ENCODE measurements around the gene CSKMT. TPM values are rescaled to one million over a fixed set of nuclear protein-coding genes. Genes with fewer than 3 reads are reported as not detected.

Gene CSKMT
- total RNA-seq, 2 donors from 2014 or later, result 29.9 to 39.4 TPM

DNA sequence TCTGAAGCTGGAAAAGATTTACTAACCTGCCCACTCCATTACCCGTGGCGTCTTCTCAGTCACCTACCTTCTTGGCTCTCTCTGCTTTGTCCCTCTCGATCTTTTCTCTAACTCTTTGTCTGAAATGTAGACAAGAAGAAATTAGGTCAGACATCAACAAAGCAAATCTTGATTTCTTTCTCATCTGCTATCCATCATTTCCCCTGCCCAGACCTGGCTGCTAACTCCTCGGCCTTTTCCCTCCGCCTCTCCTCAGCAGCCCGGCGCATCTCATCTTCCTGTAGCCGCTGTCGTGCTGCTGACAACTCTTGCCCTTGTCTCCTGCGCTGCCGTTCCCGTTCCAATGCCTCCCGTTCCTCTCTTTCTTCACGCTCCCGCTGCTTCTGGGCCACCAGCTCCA lies 12.6 kb downstream of the CSKMT start:
- WGBS, 2 experiments (ENCODE audit: insufficient coverage in 1 of 2, insufficient read length in 1 of 2), result 90 to 92% methylated on average over 15 of the region's 15 CpGs
- H3K9ac ChIP-seq (ENCODE audit: extremely low read depth, low read length, poor library complexity, severe bottlenecking), result no peak overlapping the region
- no peaks in the 10 kb centered on the region for H3K27me3 Mint-ChIP-seq (ENCODE audit: insufficient read depth)
- no peaks in the 10 kb centered on the region for H3K27me3 ChIP-seq (ENCODE audit: control insufficient read depth, insufficient read depth, low read length, poor library complexity, severe bottlenecking)
- H3K36me3 ChIP-seq (ENCODE audit: control insufficient read depth, insufficient read depth, low read length), result peaks cover 40% of the 10 kb centered on the region
- H3K27ac Mint-ChIP-seq, result peak overlapping the region; percentile 79
- H3K9me3 Mint-ChIP-seq, result no peaks in the 10 kb centered on the region
- H3K4me3 Mint-ChIP-seq, result peak overlapping the region; percentile 84
- peaks cover 19% of the 10 kb centered on the region for H3K4me1 Mint-ChIP-seq
- no peaks in the 10 kb centered on the region for H3K9me3 ChIP-seq (ENCODE audit: control insufficient read depth, low read length)
- peak overlapping the region; percentile 94 for H3K4me3 ChIP-seq (ENCODE audit: low read length)
- DNase-seq, result no peak
- TF ChIP-seq, protein P1, sequence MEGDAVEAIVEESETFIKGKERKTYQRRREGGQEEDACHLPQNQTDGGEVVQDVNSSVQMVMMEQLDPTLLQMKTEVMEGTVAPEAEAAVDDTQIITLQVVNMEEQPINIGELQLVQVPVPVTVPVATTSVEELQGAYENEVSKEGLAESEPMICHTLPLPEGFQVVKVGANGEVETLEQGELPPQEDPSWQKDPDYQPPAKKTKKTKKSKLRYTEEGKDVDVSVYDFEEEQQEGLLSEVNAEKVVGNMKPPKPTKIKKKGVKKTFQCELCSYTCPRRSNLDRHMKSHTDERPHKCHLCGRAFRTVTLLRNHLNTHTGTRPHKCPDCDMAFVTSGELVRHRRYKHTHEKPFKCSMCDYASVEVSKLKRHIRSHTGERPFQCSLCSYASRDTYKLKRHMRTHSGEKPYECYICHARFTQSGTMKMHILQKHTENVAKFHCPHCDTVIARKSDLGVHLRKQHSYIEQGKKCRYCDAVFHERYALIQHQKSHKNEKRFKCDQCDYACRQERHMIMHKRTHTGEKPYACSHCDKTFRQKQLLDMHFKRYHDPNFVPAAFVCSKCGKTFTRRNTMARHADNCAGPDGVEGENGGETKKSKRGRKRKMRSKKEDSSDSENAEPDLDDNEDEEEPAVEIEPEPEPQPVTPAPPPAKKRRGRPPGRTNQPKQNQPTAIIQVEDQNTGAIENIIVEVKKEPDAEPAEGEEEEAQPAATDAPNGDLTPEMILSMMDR (conservative IDR thresholded peaks at IDR 0.05), result no peak
- H3K4me1 ChIP-seq (ENCODE audit: control insufficient read depth, insufficient read depth, low read length), result peaks cover 7% of the 10 kb centered on the region
- H3K27ac ChIP-seq (ENCODE audit: low read depth, low read length), result no peak overlapping the region
- peaks cover 37% of the 10 kb centered on the region for H3K36me3 Mint-ChIP-seq (ENCODE audit: low read depth)

DNA sequence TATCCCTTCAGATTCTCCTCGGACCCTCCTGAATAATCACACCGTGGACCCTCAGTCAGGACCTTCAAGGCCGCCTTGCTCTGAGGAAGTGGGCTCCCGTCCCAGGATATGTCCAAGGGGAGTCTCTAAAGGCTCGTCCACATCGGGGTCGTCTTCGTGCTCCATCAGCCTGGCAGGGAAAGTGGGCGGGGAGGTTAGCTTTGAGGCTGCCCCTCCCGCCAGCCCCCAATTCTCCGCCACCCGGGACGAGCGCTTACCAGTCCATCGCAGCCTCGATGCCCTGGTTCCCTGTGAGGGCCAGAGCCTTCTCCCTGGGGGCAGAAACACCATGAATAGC lies 13.3 kb downstream of the CSKMT start:
- peak overlapping the region; percentile 94 for H3K4me3 ChIP-seq (ENCODE audit: low read length)
- TF ChIP-seq, protein P1 (conservative IDR thresholded peaks at IDR 0.05), result no peak
- peak overlapping the region; percentile 84 for H3K4me3 Mint-ChIP-seq
- 7 to 14% methylated on average over 10 to 16 of the region's 16 CpGs for WGBS, 2 experiments (ENCODE audit: insufficient coverage in 1 of 2, insufficient read length in 1 of 2)
- H3K27me3 ChIP-seq (ENCODE audit: control insufficient read depth, insufficient read depth, low read length, poor library complexity, severe bottlenecking), result no peaks in the 10 kb centered on the region
- H3K9ac ChIP-seq (ENCODE audit: extremely low read depth, low read length, poor library complexity, severe bottlenecking), result peak overlapping the region; percentile 82
- no peaks in the 10 kb centered on the region for H3K27me3 Mint-ChIP-seq (ENCODE audit: insufficient read depth)
- peak overlapping the region; percentile 91 for H3K27ac Mint-ChIP-seq
- no peaks in the 10 kb centered on the region for H3K9me3 Mint-ChIP-seq
- H3K27ac ChIP-seq (ENCODE audit: low read depth, low read length), result peak overlapping the region; percentile 71
- peaks cover 7% of the 10 kb centered on the region for H3K4me1 ChIP-seq (ENCODE audit: control insufficient read depth, insufficient read depth, low read length)
- H3K36me3 Mint-ChIP-seq (ENCODE audit: low read depth), result peaks cover 33% of the 10 kb centered on the region
- peaks cover 34% of the 10 kb centered on the region for H3K36me3 ChIP-seq (ENCODE audit: control insufficient read depth, insufficient read depth, low read length)
- no peaks in the 10 kb centered on the region for H3K9me3 ChIP-seq (ENCODE audit: control insufficient read depth, low read length)
- no peak for DNase-seq
- H3K4me1 Mint-ChIP-seq, result peaks cover 16% of the 10 kb centered on the region

DNA sequence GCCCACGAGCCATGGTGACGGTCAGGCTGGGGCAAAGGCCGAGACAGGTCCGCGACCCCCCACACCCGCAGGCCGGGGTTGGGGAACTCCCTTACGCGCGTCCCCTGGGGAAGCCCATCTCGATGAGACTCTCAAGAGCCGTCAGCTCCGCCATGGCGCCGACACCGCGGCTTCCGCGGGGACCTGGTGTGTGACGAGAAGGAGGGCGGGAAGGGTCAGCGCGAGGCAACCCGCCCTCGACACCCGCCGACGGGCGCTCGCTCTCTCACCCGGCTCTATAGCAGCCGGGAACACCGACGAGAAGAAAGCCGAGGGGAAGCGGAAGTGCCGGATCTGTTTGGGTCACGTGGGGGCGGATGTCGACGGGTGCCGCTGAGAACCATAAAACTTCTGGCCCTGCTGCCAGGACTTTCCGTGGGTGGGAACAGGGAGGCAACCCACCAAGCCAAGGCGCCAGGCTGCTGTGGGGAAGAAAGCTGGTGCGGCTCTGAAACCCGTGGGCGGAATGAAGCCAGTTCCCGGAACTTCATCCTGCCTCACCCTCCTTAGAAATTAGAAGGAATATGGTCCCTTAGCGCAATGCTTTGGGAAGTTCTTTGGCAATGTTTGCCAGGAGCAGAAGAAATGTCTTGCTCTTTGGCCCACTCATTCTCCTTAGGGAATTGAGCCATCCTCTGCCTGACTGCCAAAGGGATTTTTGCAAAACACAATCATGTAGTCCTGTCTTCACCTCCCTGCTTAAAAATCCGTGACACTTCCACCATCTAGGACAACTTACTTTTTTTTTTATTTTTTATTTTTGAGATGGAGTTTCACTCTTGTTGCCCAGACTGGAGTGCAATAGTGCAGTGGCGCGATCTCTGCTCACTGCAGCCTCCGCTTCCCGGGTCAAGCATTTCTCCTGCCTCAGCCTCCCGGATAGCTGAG lies 13.9 kb downstream of the CSKMT start, which contains the start of gene UBXN1:
UBXN1 (minus strand) TSS at position 304 of the 927 bp plus-strand sequence; CDS start at position 154, 150 bp downstream.
- H3K9me3 Mint-ChIP-seq, result no peaks in the 10 kb centered on the region
- H3K9me3 ChIP-seq (ENCODE audit: control insufficient read depth, low read length), result no peaks in the 10 kb centered on the region
- no peaks in the 10 kb centered on the region for H3K27me3 ChIP-seq (ENCODE audit: control insufficient read depth, insufficient read depth, low read length, poor library complexity, severe bottlenecking)
- peak within 1 kb of the TSS; percentile 94 for H3K4me3 ChIP-seq (ENCODE audit: low read length)
- H3K4me1 ChIP-seq (ENCODE audit: control insufficient read depth, insufficient read depth, low read length), result peaks cover 7% of the 10 kb centered on the region
- H3K4me1 Mint-ChIP-seq, result peaks cover 16% of the 10 kb centered on the region
- H3K27me3 Mint-ChIP-seq (ENCODE audit: insufficient read depth), result no peaks in the 10 kb centered on the region
- peak; percentile 93 for DNase-seq
- peak within 1 kb of the TSS; percentile 71 for H3K27ac ChIP-seq (ENCODE audit: low read depth, low read length)
- WGBS, 2 experiments (ENCODE audit: insufficient coverage in 1 of 2, insufficient read length in 1 of 2), result 3 to 10% methylated on average over 28 to 54 of the region's 55 CpGs
- peak within 1 kb of the TSS; percentile 82 for H3K9ac ChIP-seq (ENCODE audit: extremely low read depth, low read length, poor library complexity, severe bottlenecking)
- TF ChIP-seq, protein P1 (conservative IDR thresholded peaks at IDR 0.05), result no peak
- H3K4me3 Mint-ChIP-seq, result peak within 1 kb of the TSS; percentile 84
- peaks cover 29% of the 10 kb centered on the region for H3K36me3 ChIP-seq (ENCODE audit: control insufficient read depth, insufficient read depth, low read length)
- peak within 1 kb of the TSS; percentile 91 for H3K27ac Mint-ChIP-seq
- peaks cover 30% of the 10 kb centered on the region for H3K36me3 Mint-ChIP-seq (ENCODE audit: low read depth)

Data from endodermal cell (in vitro differentiated cells).